Esophagus squamous epithelium (tissue), 4 donors: Measurements from ENCODE around the gene TRERF1.

ENCODE experiments used
- CTCF ChIP-seq, 6 experiments: fragments of 450-650 bp in 4 of 6; fragments of 200-600 bp in 2 of 6; sonication (generic) in 2 of 6; IDR thresholded peaks; one replicate each; pipeline ENCODE4 v1.5.1; 2016 to 2019; ENCODE audit warnings: antibody characterized with exemption in 6 of 6, mild to moderate bottlenecking in 4 of 6, moderate library complexity in 4 of 6
- POLR2A ChIP-seq, 4 donors: fragments of 450-650 bp; IDR thresholded peaks; one replicate each; pipeline ENCODE4 v1.6.1; 2017; ENCODE audit warnings: antibody characterized with exemption in 4 of 4, mild to moderate bottlenecking in 4 of 4, moderate library complexity in 3 of 4

GRCh38 chr6:42257063-42257462 is 194.7 kb downstream of the TRERF1 start:
- TF ChIP-seq CTCF (IDR thresholded peaks at IDR 0.05) (no peak), POLR2A (IDR thresholded peaks at IDR 0.05) (no peak)
